ENCODE results near the gene SMIM21.

SMIM21 gene

GRCh38 chr18:75422341-75422910, 5.1 kb downstream of the SMIM21 start:
- DNase-seq (ENCODE audit: low read depth in 2 of 2) = no peak

- no peak for DNase-seq (ENCODE audit: low read depth in 2 of 2)
These were observed 5.8 kb downstream of the SMIM21 start for GRCh38 chr18:75421656-75422055.

- no peak for DNase-seq (ENCODE audit: low read depth in 2 of 2)
These were observed 9.1 kb downstream of the SMIM21 start for GRCh38 chr18:75418293-75419005.

- no peak for DNase-seq (ENCODE audit: low read depth in 2 of 2)
These were observed 16.9 kb downstream of the SMIM21 start for GRCh38 chr18:75410611-75411010.

- DNase-seq (ENCODE audit: low read depth in 2 of 2) = no peak
These were observed 17.7 kb downstream of the SMIM21 start for GRCh38 chr18:75409806-75410205.

- DNase-seq (ENCODE audit: low read depth in 2 of 2) = peak in 1 of 2 donors; percentile 15
These were observed 18.7 kb downstream of the SMIM21 start for GRCh38 chr18:75408554-75409506.

GRCh38 chr18:75407468-75408437, 19.8 kb downstream of the SMIM21 start:
- no peak for DNase-seq (ENCODE audit: low read depth in 2 of 2)

GRCh38 chr18:75406491-75407445, 20.7 kb downstream of the SMIM21 start:
- no peak for DNase-seq (ENCODE audit: low read depth in 2 of 2)

GRCh38 chr18:75405351-75405750, 22.2 kb downstream of the SMIM21 start:
- no peak for DNase-seq (ENCODE audit: low read depth in 2 of 2)

GRCh38 chr18:75400366-75400765, 27.1 kb downstream of the SMIM21 start:
- no peak for DNase-seq (ENCODE audit: low read depth in 2 of 2)

- no peak for DNase-seq (ENCODE audit: low read depth in 2 of 2)
These were observed 32.4 kb downstream of the SMIM21 start for GRCh38 chr18:75395137-75395536.

- DNase-seq (ENCODE audit: low read depth in 2 of 2) = no peak
These were observed 33.8 kb downstream of the SMIM21 start for GRCh38 chr18:75393721-75394120.

- no peak for DNase-seq (ENCODE audit: low read depth in 2 of 2)
These were observed 35.3 kb downstream of the SMIM21 start for GRCh38 chr18:75392226-75392578.

- DNase-seq (ENCODE audit: low read depth in 2 of 2) = no peak
These were observed 36.0 kb downstream of the SMIM21 start for GRCh38 chr18:75391279-75392225.

GRCh38 chr18:75390854-75391253, 36.6 kb downstream of the SMIM21 start:
- no peak for DNase-seq (ENCODE audit: low read depth in 2 of 2)

GRCh38 chr18:75384144-75384543, 43.4 kb downstream of the SMIM21 start:
- DNase-seq (ENCODE audit: low read depth in 2 of 2) = no peak

- DNase-seq (ENCODE audit: low read depth in 2 of 2) = no peak
These were observed 48.9 kb downstream of the SMIM21 start for GRCh38 chr18:75378376-75379315.

GRCh38 chr18:75377926-75378325, 49.6 kb downstream of the SMIM21 start:
- no peak for DNase-seq (ENCODE audit: low read depth in 2 of 2)
